K562 (cell line): Measurements from ENCODE around the gene NTRK1.

Experiments
- JUND ChIP-seq, 2 experiments: IDR thresholded peaks; 2 replicates in 1 of 2; 3 replicates in 1 of 2; pipeline ENCODE4 v1.6.1; 2011; ENCODE audit warnings: borderline replicate concordance in 2 of 2, low read depth in 2 of 2, low read length in 2 of 2, improper control_type of control experiment in 1 of 2, missing biosample characterization in 1 of 2, missing genetic modification characterization in 1 of 2, missing genetic modification reagents in 1 of 2
- POLR2A ChIP-seq: fragments of 450-650 bp; conservative IDR thresholded peaks from 2 replicates; pipeline ENCODE4 v1.6.1; 2016
- TF ChIP-seq, protein P1 (sequence below), 2 experiments: fragments of 450-650 bp; formaldehyde crosslinking in 1 of 2; IDR thresholded peaks; 2 replicates each; pipeline versions ENCODE4 v1.4.0 to v1.6.1; 2014 to 2020; ENCODE audit warnings: mild to moderate bottlenecking in 2 of 2, borderline replicate concordance in 1 of 2, low read depth in 1 of 2

DNA sequence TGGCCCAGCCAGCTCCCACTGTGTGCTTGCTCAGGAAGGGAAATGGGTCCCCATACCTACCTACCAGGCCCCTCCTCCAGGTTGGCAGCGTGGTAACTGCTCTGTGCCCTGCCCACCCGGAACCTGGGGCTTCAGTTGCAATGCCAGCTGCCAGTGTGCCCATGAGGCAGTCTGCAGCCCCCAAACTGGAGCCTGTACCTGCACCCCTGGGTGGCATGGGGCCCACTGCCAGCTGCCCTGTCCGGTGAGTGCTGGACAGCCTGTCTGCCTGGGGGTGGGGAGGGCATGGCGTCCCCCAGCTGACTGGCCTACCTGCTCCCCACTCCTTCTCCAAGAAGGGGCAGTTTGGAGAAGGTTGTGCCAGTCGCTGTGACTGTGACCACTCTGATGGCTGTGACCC is 49.0 kb downstream of the NTRK1 start:
- no peak for TF ChIP-seq POLR2A
- TF ChIP-seq JUND (IDR thresholded peaks at IDR 0.05; ENCODE audit: borderline replicate concordance, low read depth, low read length): no peak
- no peak for TF ChIP-seq JUND (tag; IDR thresholded peaks at IDR 0.05; ENCODE audit: borderline replicate concordance, low read depth, low read length)
- TF ChIP-seq, protein P1, sequence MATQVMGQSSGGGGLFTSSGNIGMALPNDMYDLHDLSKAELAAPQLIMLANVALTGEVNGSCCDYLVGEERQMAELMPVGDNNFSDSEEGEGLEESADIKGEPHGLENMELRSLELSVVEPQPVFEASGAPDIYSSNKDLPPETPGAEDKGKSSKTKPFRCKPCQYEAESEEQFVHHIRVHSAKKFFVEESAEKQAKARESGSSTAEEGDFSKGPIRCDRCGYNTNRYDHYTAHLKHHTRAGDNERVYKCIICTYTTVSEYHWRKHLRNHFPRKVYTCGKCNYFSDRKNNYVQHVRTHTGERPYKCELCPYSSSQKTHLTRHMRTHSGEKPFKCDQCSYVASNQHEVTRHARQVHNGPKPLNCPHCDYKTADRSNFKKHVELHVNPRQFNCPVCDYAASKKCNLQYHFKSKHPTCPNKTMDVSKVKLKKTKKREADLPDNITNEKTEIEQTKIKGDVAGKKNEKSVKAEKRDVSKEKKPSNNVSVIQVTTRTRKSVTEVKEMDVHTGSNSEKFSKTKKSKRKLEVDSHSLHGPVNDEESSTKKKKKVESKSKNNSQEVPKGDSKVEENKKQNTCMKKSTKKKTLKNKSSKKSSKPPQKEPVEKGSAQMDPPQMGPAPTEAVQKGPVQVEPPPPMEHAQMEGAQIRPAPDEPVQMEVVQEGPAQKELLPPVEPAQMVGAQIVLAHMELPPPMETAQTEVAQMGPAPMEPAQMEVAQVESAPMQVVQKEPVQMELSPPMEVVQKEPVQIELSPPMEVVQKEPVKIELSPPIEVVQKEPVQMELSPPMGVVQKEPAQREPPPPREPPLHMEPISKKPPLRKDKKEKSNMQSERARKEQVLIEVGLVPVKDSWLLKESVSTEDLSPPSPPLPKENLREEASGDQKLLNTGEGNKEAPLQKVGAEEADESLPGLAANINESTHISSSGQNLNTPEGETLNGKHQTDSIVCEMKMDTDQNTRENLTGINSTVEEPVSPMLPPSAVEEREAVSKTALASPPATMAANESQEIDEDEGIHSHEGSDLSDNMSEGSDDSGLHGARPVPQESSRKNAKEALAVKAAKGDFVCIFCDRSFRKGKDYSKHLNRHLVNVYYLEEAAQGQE (IDR thresholded peaks at IDR 0.05; ENCODE audit: borderline replicate concordance): no peak
- TF ChIP-seq, protein P1 (CRISPR knock-in tag; IDR thresholded peaks at IDR 0.05; ENCODE audit: low read depth): no peak
